ENCODE measurements around the gene SOX21.

GRCh38 chr13:94710881-94711560 is 1.3 kb downstream of the SOX21 start:
- TF ChIP-seq CTCF (IDR thresholded peaks at IDR 0.05): no peak
- no peak for TF ChIP-seq EZH2 (IDR thresholded peaks at IDR 0.05; ENCODE audit: borderline replicate concordance, insufficient read depth, low read depth, low read length, poor library complexity, severe bottlenecking)
